GM12873 (cell line): ENCODE results near the gene SAMM50.

Source experiments
- TF ChIP-seq, protein P1 (sequence below): IDR thresholded peaks from 2 replicates; pipeline ENCODE4 v1.5.1; 2012; ENCODE audit warnings: low read depth, mild to moderate bottlenecking, moderate library complexity, low read length, control low read depth; ENCODE audit not compliant: insufficient read depth; ENCODE audit errors: missing control alignments

The SAMM50 gene

GRCh38 chr22:43948836-43949406 is 6.3 kb upstream of the SAMM50 start:
- TF ChIP-seq, protein P1, sequence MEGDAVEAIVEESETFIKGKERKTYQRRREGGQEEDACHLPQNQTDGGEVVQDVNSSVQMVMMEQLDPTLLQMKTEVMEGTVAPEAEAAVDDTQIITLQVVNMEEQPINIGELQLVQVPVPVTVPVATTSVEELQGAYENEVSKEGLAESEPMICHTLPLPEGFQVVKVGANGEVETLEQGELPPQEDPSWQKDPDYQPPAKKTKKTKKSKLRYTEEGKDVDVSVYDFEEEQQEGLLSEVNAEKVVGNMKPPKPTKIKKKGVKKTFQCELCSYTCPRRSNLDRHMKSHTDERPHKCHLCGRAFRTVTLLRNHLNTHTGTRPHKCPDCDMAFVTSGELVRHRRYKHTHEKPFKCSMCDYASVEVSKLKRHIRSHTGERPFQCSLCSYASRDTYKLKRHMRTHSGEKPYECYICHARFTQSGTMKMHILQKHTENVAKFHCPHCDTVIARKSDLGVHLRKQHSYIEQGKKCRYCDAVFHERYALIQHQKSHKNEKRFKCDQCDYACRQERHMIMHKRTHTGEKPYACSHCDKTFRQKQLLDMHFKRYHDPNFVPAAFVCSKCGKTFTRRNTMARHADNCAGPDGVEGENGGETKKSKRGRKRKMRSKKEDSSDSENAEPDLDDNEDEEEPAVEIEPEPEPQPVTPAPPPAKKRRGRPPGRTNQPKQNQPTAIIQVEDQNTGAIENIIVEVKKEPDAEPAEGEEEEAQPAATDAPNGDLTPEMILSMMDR, result no peak

DNA sequence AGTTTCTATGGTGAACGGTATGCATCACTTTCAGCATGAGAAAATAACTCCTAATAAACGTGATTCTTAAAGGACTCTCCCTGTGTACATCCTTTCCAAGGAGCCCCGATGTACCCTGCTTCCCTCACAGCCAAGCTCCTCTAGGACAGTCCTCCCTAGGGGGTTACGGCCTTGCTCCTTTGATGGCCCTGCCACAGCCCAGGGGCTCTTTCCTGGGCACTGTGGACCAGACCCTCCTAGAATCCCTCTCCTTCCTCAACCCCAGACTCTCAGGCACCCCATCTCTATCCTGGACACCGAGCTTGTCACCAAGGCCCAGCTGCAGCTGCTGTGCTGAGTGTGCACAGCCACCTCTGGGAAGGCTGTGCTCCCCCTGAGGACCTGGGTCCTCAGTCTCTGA is 3.9 kb upstream of the SAMM50 start:
- TF ChIP-seq, protein P1, result no peak

DNA sequence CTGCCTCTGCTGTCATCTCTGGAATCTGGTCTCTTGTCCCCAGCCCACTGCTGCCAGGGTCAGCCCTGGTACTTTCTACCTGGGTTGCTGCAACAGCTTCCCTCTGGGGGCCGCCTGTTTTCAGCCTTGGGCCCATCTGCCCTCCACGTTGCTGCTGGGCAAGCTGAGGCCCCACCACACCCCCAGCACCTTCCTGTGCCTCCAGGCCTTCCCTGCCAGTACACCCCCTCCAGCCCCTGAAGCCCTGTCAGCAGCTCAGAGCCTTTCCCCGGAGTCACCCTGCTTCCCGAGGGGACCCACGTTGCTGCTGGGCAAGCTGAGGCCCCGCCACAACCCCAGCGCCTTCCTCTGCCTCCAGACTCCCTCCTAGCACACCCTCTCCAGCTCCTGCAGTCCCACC is 3.3 kb upstream of the SAMM50 start:
- TF ChIP-seq, protein P1, result no peak

- TF ChIP-seq, protein P1, result no peak
These were observed 1.1 kb upstream of the SAMM50 start for GRCh38 chr22:43953988-43954785.

DNA sequence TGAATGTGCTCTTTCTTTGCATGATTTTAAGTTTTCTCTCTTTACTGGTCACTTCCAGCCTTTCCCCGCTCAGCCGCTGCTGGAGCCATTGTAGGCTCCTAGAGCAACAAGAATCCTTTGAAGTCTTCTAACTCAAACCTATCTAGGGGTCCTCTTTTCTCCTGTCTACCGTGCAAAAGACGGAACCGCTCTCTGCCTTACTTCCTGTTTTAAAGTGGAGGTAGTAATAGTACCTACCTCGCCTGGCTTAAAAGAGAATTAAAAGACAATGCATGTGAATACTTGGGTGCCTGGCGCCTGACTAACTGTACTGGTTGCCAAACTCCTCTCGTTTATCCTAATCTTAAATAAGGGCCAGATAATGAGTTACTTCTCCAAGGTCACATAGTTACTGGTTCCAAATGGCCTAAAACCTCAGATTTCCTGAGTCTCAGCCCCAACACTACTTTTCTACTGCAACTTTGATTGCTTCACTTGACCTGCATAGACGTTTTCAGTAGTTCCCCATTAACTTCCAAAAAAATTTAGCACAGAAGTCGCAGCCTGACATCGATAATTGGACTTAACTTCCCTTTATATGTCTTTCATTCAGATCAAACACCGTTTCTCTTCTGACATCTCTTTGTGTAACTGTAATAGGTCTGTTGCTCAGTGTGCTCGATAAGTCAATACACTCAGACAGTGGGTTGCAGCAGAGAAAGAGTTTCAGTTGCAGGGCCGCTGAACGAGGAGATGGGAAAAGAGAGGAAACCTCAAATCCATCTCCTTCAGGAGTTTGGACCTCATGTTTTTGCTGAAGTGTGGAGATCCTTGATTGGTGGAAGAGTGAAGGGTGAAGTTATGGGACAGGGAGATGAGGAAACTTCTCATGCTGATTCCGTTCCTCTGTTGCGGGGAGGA is 891 bp downstream of the SAMM50 start:
- TF ChIP-seq, protein P1, result no peak

DNA sequence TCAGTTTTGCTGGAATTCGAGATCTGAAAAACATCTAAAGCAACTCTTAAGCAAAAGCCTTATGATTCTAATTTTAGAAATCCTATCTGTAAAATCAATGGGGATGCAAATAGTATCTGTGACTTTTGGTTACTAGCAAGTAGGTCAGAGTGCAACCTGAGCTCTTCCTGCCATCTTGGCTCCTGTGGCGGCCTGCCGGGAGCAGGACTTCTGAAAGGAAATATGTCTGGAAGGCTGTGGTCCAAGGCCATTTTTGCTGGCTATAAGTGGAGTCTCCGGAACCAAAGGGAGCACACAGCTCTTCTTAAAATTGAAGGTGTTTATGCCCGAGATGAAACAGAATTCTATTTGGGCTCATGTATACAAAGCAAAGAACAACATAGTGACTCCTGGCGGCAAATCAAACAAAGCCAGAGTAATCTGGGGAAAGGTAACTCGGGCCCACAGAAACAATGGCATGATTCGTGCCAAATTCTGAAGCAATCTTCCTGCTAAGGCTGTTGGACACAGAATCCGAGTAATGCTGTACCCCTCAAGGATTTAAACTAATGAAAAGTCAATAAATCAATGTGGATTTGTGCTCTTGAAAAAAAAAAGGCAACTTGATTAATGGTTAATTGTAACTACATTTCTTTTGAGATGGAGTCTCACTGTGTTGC is 1.7 kb downstream of the SAMM50 start:
- TF ChIP-seq, protein P1, result no peak
